HEK293 (cell line): Measurements from ENCODE around the gene FSIP1.

ENCODE experiments used
- CTCF ChIP-seq: fragments of 450-650 bp; formaldehyde crosslinking; IDR thresholded peaks from 2 replicates; pipeline ENCODE4 v1.5.1; 2016; ENCODE audit warnings: missing biosample characterization, missing genetic modification characterization
- MYNN ChIP-seq: fragments of 450-650 bp; formaldehyde crosslinking; IDR thresholded peaks from 2 replicates; pipeline ENCODE4 v1.5.1; 2016; ENCODE audit warnings: missing biosample characterization, missing genetic modification characterization, borderline replicate concordance
- ZBTB10 ChIP-seq: fragments of 450-650 bp; formaldehyde crosslinking; IDR thresholded peaks from 2 replicates; pipeline ENCODE4 v1.5.1; 2016; ENCODE audit warnings: missing biosample characterization, missing genetic modification characterization
- ZBTB11 ChIP-seq: fragments of 450-650 bp; formaldehyde crosslinking; conservative IDR thresholded peaks from 2 replicates; pipeline ENCODE4 v1.5.1; 2016; ENCODE audit warnings: low read depth, missing biosample characterization, missing genetic modification characterization
- ZNF692 ChIP-seq: fragments of 450-650 bp; formaldehyde crosslinking; IDR thresholded peaks from 2 replicates; pipeline ENCODE4 v1.5.1; 2016; ENCODE audit warnings: missing biosample characterization, missing genetic modification characterization

GRCh38 chr15:39668457-39668856, 114.2 kb downstream of the FSIP1 start:
- TF ChIP-seq CTCF (tag by site-specific recombination), result no peak
- no peak for TF ChIP-seq MYNN (tag by site-specific recombination)
- TF ChIP-seq ZBTB10 (tag by site-specific recombination), result no peak
- TF ChIP-seq ZNF692 (tag by site-specific recombination), result no peak
- TF ChIP-seq ZBTB11 (tag by site-specific recombination), result no peak
